HG03066 (cell line): ENCODE measurements around the gene CNTFR.

Experiments
- ATAC-seq: cut with Tn5 transposase; IDR thresholded peaks from one replicate; pipeline ENCODE4 v1.9.1; 2021; ENCODE audit warnings: low read depth; ENCODE audit not compliant: unreplicated experiment

CNTFR gene

GRCh38 chr9:34512131-34513078 is 77.1 kb downstream of the CNTFR start:
- ATAC-seq = no peak

- no peak for ATAC-seq
These were observed 78.7 kb downstream of the CNTFR start for GRCh38 chr9:34510497-34511468.

GRCh38 chr9:34508951-34509350 is 80.6 kb downstream of the CNTFR start:
- ATAC-seq = no peak

GRCh38 chr9:34508463-34508862 is 81.1 kb downstream of the CNTFR start:
- ATAC-seq = no peak

GRCh38 chr9:34507966-34508365 is 81.6 kb downstream of the CNTFR start:
- no peak for ATAC-seq

GRCh38 chr9:34507556-34507955 is 82.0 kb downstream of the CNTFR start:
- ATAC-seq = no peak

- ATAC-seq = no peak
These were observed 82.9 kb downstream of the CNTFR start for GRCh38 chr9:34506623-34507022.

GRCh38 chr9:34505370-34506120 is 84.0 kb downstream of the CNTFR start:
- no peak for ATAC-seq

GRCh38 chr9:34503406-34503805 is 86.1 kb downstream of the CNTFR start:
- ATAC-seq = no peak

GRCh38 chr9:34502891-34503290 is 86.6 kb downstream of the CNTFR start:
- ATAC-seq = no peak

- no peak for ATAC-seq
These were observed 87.1 kb downstream of the CNTFR start for GRCh38 chr9:34502471-34502870.

- no peak for ATAC-seq
These were observed 87.6 kb downstream of the CNTFR start for GRCh38 chr9:34501889-34502425.
